ENCODE results near the gene KIF15.

KIF15 gene

DNA sequence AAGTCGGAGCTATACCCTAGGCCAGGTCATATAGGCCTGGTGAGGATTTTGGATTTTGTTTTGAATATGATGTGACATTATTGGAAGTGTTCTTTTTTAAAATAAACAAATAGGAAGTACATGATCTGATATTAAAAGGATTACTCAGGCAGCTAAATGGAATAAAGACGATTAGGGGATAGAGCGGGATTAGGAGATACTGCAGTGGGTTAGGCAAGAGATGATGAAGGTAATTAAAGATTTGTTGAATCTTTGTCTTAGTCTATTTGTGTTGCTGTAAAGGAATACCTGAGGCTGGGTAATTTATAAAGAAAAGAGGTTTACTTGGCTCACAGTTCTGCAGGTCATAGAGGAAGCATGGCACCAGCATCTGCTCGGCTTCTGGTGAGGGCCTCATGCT is 21.3 kb downstream of the KIF15 start:
- no peak overlapping the region for H3K27ac ChIP-seq (ENCODE audit: low read depth, low read length)
- no peaks in the 10 kb centered on the region for H3K27me3 ChIP-seq (ENCODE audit: control insufficient read depth, low read length)
- H3K79me2 ChIP-seq (ENCODE audit: control insufficient read depth, low read length), result no peaks in the 10 kb centered on the region
- peaks cover 67% of the 10 kb centered on the region for H3K36me3 ChIP-seq (ENCODE audit: control insufficient read depth, low read length)
- H3F3A ChIP-seq (ENCODE audit: control insufficient read depth, insufficient read depth), result no peaks in the 10 kb centered on the region
- no peaks in the 10 kb centered on the region for H3K4me1 ChIP-seq (ENCODE audit: control insufficient read depth, low read length)
- no peak overlapping the region for H3K4me3 ChIP-seq (ENCODE audit: low read length)
- no peaks in the 10 kb centered on the region for H3K9me3 ChIP-seq (ENCODE audit: control insufficient read depth, insufficient read depth, low read length)
- H3K9me2 ChIP-seq (replicated peaks; ENCODE audit: control insufficient read depth, low read length), result no peaks in the 10 kb centered on the region
- no peaks in the 10 kb centered on the region for H4K20me1 ChIP-seq (ENCODE audit: control insufficient read depth, insufficient read depth, low read depth, low read length)
- TF ChIP-seq EZH2phosphoT487 (IDR thresholded peaks at IDR 0.05; ENCODE audit: borderline replicate concordance, low read length), result no peak
- TF ChIP-seq, protein P1, sequence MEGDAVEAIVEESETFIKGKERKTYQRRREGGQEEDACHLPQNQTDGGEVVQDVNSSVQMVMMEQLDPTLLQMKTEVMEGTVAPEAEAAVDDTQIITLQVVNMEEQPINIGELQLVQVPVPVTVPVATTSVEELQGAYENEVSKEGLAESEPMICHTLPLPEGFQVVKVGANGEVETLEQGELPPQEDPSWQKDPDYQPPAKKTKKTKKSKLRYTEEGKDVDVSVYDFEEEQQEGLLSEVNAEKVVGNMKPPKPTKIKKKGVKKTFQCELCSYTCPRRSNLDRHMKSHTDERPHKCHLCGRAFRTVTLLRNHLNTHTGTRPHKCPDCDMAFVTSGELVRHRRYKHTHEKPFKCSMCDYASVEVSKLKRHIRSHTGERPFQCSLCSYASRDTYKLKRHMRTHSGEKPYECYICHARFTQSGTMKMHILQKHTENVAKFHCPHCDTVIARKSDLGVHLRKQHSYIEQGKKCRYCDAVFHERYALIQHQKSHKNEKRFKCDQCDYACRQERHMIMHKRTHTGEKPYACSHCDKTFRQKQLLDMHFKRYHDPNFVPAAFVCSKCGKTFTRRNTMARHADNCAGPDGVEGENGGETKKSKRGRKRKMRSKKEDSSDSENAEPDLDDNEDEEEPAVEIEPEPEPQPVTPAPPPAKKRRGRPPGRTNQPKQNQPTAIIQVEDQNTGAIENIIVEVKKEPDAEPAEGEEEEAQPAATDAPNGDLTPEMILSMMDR (IDR thresholded peaks at IDR 0.05; ENCODE audit: low read depth, low read length, poor library complexity, severe bottlenecking), result no peak
- no peak overlapping the region for H3K4me2 ChIP-seq (ENCODE audit: low read length)

DNA sequence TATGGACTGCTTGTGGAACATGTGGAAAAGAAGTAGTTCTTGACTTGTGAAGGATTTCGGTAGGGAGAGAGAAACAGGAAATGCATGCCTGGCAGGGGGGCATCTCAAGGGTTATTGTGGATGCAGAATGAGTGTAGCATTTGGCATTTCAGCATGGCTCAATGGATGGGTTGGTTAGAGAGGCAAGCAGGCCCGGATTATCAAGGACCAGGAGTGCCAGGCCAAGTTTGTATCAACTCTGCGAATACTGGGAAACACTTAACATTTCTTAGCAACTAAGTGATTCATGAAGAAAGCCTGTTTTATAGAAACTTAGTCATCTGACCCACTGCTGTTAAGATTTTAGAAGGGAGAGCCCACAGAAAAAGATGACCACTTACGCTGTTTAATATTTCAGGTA is 33.6 kb downstream of the KIF15 start:
- H3F3A ChIP-seq (ENCODE audit: control insufficient read depth, insufficient read depth), result no peaks in the 10 kb centered on the region
- H3K4me1 ChIP-seq (ENCODE audit: control insufficient read depth, low read length), result no peaks in the 10 kb centered on the region
- H3K79me2 ChIP-seq (ENCODE audit: control insufficient read depth, low read length), result no peaks in the 10 kb centered on the region
- TF ChIP-seq, protein P1 (IDR thresholded peaks at IDR 0.05; ENCODE audit: low read depth, low read length, poor library complexity, severe bottlenecking), result no peak
- no peak for TF ChIP-seq EZH2phosphoT487 (IDR thresholded peaks at IDR 0.05; ENCODE audit: borderline replicate concordance, low read length)
- H3K9me3 ChIP-seq (ENCODE audit: control insufficient read depth, insufficient read depth, low read length), result no peaks in the 10 kb centered on the region
- no peaks in the 10 kb centered on the region for H4K20me1 ChIP-seq (ENCODE audit: control insufficient read depth, insufficient read depth, low read depth, low read length)
- no peak overlapping the region for H3K4me2 ChIP-seq (ENCODE audit: low read length)
- no peak overlapping the region for H3K4me3 ChIP-seq (ENCODE audit: low read length)
- no peaks in the 10 kb centered on the region for H3K27me3 ChIP-seq (ENCODE audit: control insufficient read depth, low read length)
- no peak overlapping the region for H3K27ac ChIP-seq (ENCODE audit: low read depth, low read length)
- peaks cover 68% of the 10 kb centered on the region for H3K36me3 ChIP-seq (ENCODE audit: control insufficient read depth, low read length)
- no peaks in the 10 kb centered on the region for H3K9me2 ChIP-seq (replicated peaks; ENCODE audit: control insufficient read depth, low read length)

DNA sequence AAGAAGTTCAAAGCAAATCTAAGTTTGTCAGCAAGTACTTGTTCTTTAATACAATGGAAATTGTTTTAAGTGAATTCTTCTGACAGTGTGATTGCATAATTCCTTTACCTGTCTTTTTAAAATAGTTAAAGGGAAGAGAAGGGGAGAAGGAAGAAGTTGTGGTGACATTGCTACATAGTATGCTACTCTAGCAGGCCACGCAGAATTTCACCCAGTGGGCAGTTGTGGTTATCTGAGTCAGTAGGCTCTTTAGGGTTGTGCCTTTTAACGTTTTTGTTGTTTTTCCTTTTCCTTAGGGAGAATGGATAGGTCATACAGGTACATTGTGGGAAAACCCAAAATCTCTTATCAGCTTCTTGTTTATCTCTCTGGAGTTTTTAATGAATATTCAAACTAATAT is 40.4 kb downstream of the KIF15 start:
- TF ChIP-seq EZH2phosphoT487 (IDR thresholded peaks at IDR 0.05; ENCODE audit: borderline replicate concordance, low read length), result no peak
- TF ChIP-seq, protein P1 (IDR thresholded peaks at IDR 0.05; ENCODE audit: low read depth, low read length, poor library complexity, severe bottlenecking), result no peak
- no peak overlapping the region for H3K27ac ChIP-seq (ENCODE audit: low read depth, low read length)
- H3K4me3 ChIP-seq (ENCODE audit: low read length), result no peak overlapping the region
- no peaks in the 10 kb centered on the region for H3K79me2 ChIP-seq (ENCODE audit: control insufficient read depth, low read length)
- H3K4me2 ChIP-seq (ENCODE audit: low read length), result no peak overlapping the region
- H3K36me3 ChIP-seq (ENCODE audit: control insufficient read depth, low read length), result peaks cover 80% of the 10 kb centered on the region
- no peaks in the 10 kb centered on the region for H4K20me1 ChIP-seq (ENCODE audit: control insufficient read depth, insufficient read depth, low read depth, low read length)
- no peaks in the 10 kb centered on the region for H3K9me2 ChIP-seq (replicated peaks; ENCODE audit: control insufficient read depth, low read length)
- no peaks in the 10 kb centered on the region for H3K4me1 ChIP-seq (ENCODE audit: control insufficient read depth, low read length)
- H3F3A ChIP-seq (ENCODE audit: control insufficient read depth, insufficient read depth), result no peaks in the 10 kb centered on the region
- H3K27me3 ChIP-seq (ENCODE audit: control insufficient read depth, low read length), result no peaks in the 10 kb centered on the region
- no peaks in the 10 kb centered on the region for H3K9me3 ChIP-seq (ENCODE audit: control insufficient read depth, insufficient read depth, low read length)

DNA sequence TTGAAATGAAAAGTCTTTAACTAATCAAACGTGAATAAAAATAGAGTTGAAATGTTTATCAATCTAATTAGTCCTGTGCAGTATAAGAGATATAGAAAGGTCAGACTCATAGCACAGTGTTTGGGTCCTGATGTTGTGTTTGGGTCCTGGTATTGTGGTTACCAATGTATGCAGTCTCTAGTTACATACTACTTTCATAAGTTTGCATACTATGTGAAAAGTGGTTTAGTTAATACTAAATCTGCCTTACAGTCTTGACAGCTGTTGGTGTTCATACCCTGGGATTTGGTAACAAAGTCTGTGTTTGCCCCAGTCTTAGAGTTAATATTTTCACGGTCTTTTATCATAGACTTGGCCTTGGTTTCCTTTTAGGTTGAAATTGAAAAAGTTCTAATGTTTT is 41.7 kb downstream of the KIF15 start:
- Histone ChIP-seq H3K9me2 (replicated peaks; ENCODE audit: control insufficient read depth, low read length) (no peaks in the 10 kb centered on the region), H3K27me3 (ENCODE audit: control insufficient read depth, low read length) (no peaks in the 10 kb centered on the region), H3K4me2 (ENCODE audit: low read length) (no peak overlapping the region), H3K27ac (ENCODE audit: low read depth, low read length) (no peak overlapping the region), H4K20me1 (ENCODE audit: control insufficient read depth, insufficient read depth, low read depth, low read length) (no peaks in the 10 kb centered on the region), H3K4me3 (ENCODE audit: low read length) (no peak overlapping the region), H3K4me1 (ENCODE audit: control insufficient read depth, low read length) (no peaks in the 10 kb centered on the region), H3F3A (ENCODE audit: control insufficient read depth, insufficient read depth) (no peaks in the 10 kb centered on the region), H3K9me3 (ENCODE audit: control insufficient read depth, insufficient read depth, low read length) (no peaks in the 10 kb centered on the region), H3K79me2 (ENCODE audit: control insufficient read depth, low read length) (no peaks in the 10 kb centered on the region), H3K36me3 (ENCODE audit: control insufficient read depth, low read length) (peaks cover 79% of the 10 kb centered on the region)
- TF ChIP-seq EZH2phosphoT487 (IDR thresholded peaks at IDR 0.05; ENCODE audit: borderline replicate concordance, low read length), result no peak
- TF ChIP-seq, protein P1 (IDR thresholded peaks at IDR 0.05; ENCODE audit: low read depth, low read length, poor library complexity, severe bottlenecking), result no peak
